Prostate gland (tissue), 2 donors: ENCODE data around the gene ZNF419. TPM values are rescaled to one million over a fixed set of nuclear protein-coding genes. Genes with fewer than 3 reads are reported as not detected.
"Not testable (repeated sequence)": the region's sequence is repeated elsewhere in the genome, so short reads cannot be mapped to it uniquely, and the experiment has no call there.

Experiments used
- DNase-seq: peaks from one replicate; pipeline ENCODE4 v3.0.0-alpha.2; 2019; ENCODE audit warnings: low spot score
- H3K27ac ChIP-seq, 2 donors: fragments of 200-600 bp; sonication (generic); 2 replicates each; pipeline ENCODE4 v1.5.1; 2017 to 2019
- H3K27me3 ChIP-seq: fragments of 200-600 bp; sonication (generic); replicated peaks from 2 replicates; pipeline ENCODE4 v1.5.1; 2019; ENCODE audit not compliant: insufficient read depth
- H3K36me3 ChIP-seq, 2 donors: fragments of 200-600 bp; sonication (generic); 1 replicate in 1 of 2; 2 replicates in 1 of 2; pipeline versions ENCODE4 v1.5.1 to v1.8.1; 2017 to 2019
- H3K4me1 ChIP-seq: fragments of 200-600 bp; sonication (generic); replicated peaks from 2 replicates; pipeline ENCODE4 v1.5.1; 2019
- H3K4me3 ChIP-seq, 2 donors: fragments of 200-600 bp; sonication (generic); 2 replicates each; pipeline ENCODE4 v1.5.1; 2017 to 2019
- H3K9me3 ChIP-seq: fragments of 200-600 bp; sonication (generic); 2 replicates; pipeline ENCODE4 v1.5.1; 2017
- CTCF ChIP-seq, 4 experiments: fragments of 200-600 bp in 2 of 4; fragments of 450-650 bp in 2 of 4; sonication (generic) in 2 of 4; IDR thresholded peaks; 1 replicate in 3 of 4; 2 replicates in 1 of 4; pipeline ENCODE4 v1.5.1; 2016 to 2019; ENCODE audit warnings: antibody characterized with exemption in 4 of 4, mild to moderate bottlenecking in 2 of 4, moderate library complexity in 2 of 4
- POLR2A ChIP-seq: fragments of 450-650 bp; IDR thresholded peaks from one replicate; pipeline ENCODE4 v1.6.1; 2016; ENCODE audit warnings: antibody characterized with exemption, mild to moderate bottlenecking
- POLR2AphosphoS5 ChIP-seq: sonication (generic); formaldehyde crosslinking; IDR thresholded peaks from one replicate; pipeline ENCODE4 v1.6.1; 2017; ENCODE audit warnings: antibody characterized with exemption
- WGBS: methylation state at CpG from one replicate; pipeline ENCODE4 v1.1.5; 2018; 5-methylcytosine and 5-hydroxymethylcytosine counted together
- intact Hi-C: fragments of 100-400 bp; cut with DNase I; formaldehyde crosslinking; loops from one replicate; pipeline ENCODE4 v1.14.2; 2022
- total RNA-seq, 2 donors: library from RNA; depleted of rRNA; stranded (reverse); fragments of >200 nt; gene quantifications; one replicate each; pipeline ENCODE4 v1.1.0, GENCODE V29; 2016

Gene ZNF419
- total RNA-seq, 2 donors from 2014 or later: 15.4 to 16.0 TPM

DNA sequence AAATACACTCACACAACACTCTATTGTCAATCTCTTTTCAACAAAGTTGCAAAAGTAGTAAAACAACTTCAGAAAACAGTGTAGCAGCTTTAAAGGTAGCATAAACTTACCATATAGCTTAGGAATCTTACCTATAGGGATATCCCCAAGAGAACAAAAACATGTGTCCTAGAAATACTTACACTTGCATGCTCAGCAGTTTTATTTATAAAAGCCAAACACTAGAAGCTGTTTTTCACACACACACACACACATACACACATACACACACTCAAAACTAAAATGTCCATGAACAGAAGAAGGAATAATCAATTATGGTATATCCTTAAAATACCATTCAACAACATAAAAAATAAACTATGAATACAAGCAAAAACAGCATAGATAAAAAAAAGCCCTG, 23.9 kb downstream of the ZNF419 start:
- Histone ChIP-seq H3K27me3 (no peaks in the 10 kb centered on the region), H3K27ac (no peak overlapping the region), H3K4me1 (no peaks in the 10 kb centered on the region), H3K36me3 (peaks cover 5 to 11% of the 10 kb centered on the region in 2 donors), H3K4me3 (no peak overlapping the region), H3K9me3 (peaks cover 9% of the 10 kb centered on the region)
- no peak for DNase-seq
- no peak for TF ChIP-seq CTCF (IDR thresholded peaks at IDR 0.05)
- TF ChIP-seq POLR2AphosphoS5: no peak
- TF ChIP-seq POLR2A: no peak
- intact Hi-C loops: no loop called here

GRCh38 chr19:57512845-57513244, 25.3 kb downstream of the ZNF419 start:
- DNase-seq: no peak
- H3K27me3 ChIP-seq: no peaks in the 10 kb centered on the region
- H3K9me3 ChIP-seq: peaks cover 9% of the 10 kb centered on the region
- no peak overlapping the region for H3K27ac ChIP-seq
- TF ChIP-seq POLR2AphosphoS5 (no peak), POLR2A (no peak), CTCF (IDR thresholded peaks at IDR 0.05) (no peak)
- intact Hi-C loops: no loop called here
- 96% methylated on average over 6 of the region's 6 CpGs for WGBS
- H3K4me1 ChIP-seq: no peaks in the 10 kb centered on the region
- no peak overlapping the region for H3K4me3 ChIP-seq
- H3K36me3 ChIP-seq: no peaks in the 10 kb centered on the region

DNA sequence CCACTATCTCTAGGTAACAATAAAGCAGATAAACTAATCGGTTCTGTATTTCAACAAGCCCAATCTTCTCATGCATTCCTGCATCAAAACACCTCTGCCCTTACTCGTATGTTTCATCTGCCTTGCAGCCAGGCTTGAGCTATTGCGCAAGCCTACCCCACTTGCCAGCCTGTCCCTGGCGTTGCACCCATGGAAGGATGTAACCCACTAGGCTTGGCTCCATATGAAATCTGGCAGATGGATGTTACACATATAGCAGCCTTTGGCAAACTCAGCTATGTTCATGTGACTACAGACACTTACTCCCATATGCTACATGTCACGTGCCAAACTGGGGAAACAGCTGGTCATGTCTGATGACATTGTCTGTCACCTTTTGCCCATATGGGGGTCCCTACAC, 27.7 kb downstream of the ZNF419 start:
- Histone ChIP-seq H3K4me3 (no peak overlapping the region), H3K4me1 (no peaks in the 10 kb centered on the region), H3K27ac (no peak overlapping the region), H3K27me3 (no peaks in the 10 kb centered on the region), H3K9me3 (peaks cover 9% of the 10 kb centered on the region), H3K36me3 (no peaks in the 10 kb centered on the region)
- intact Hi-C loops: no loop called here
- 94% methylated on average over 5 of the region's 5 CpGs for WGBS
- no peak for TF ChIP-seq POLR2A
- TF ChIP-seq POLR2AphosphoS5: no peak
- TF ChIP-seq CTCF (IDR thresholded peaks at IDR 0.05): no peak
- DNase-seq: no peak

DNA sequence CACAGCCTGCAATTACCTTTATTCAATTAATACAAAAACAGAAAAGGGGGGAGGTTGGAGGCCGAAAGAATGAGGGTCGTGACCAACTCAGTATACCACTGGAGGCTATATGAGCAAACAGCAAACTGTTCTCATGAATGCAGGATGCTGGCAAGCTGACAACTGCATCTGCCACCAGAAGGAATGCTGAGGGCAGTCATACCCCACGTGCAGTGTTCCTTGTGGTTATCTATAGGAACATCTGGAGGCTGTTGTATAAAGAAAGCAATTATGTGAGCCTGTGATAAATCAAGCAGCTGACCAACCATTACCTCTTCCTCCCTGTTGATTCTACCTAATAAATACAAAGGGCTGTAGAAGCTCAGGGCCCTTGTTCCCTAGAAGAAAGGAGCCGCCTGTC, 30.5 kb downstream of the ZNF419 start:
- H3K36me3 ChIP-seq, H3K27me3 ChIP-seq, H3K4me1 ChIP-seq, H3K4me3 ChIP-seq, DNase-seq, H3K27ac ChIP-seq, H3K9me3 ChIP-seq, intact Hi-C loops: not testable (repeated sequence)
- WGBS: 86% methylated on average over 4 of the region's 4 CpGs

DNA sequence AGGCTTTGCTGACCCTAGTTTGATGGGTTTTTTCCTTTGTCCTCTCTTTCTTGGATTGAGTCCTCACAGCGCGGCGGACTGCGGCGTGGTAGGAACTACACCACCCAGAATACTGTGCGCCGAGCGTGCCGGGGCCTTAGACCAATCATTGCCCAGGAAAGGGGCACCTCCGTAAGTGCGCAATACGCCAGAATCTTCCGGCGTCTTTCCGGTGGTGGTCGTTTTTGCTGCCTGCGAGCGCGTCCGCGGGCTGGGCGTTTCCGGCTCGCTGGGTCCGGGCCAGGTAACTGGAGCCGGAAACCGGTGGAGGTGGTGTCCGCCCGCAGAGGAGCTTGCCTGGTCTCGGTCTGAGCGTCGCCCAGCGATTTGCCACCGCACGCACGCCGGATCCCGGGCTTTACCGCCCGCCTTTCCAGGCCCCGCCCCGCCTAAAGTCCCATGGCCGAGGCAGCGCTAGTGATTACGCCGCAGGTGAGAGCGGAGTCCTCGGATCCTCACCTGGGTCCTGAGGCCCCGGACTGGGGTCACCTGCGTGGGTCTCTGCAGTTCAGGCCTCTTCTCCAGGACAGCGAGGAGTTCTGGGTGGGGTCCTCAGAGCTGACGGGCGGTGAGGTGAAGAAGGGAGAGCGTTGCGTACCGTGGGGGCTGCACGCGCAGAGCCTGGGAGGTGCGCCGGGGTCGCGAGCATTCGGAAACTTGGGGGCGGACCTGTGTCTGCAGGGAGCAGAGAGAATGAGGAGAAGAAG, 39.8 kb downstream of the ZNF419 start, which contains the start of gene ZNF549:
TSS of gene ZNF549 (plus strand) at position 221 of the 746 bp plus-strand sequence. CDS start at position 439, 218 bp downstream.
- Histone ChIP-seq H3K4me1 (no peaks in the 10 kb centered on the region), H3K27me3 (no peaks in the 10 kb centered on the region), H3K27ac (peak within 1 kb of the TSS; percentile 78 to 80), H3K4me3 (peak within 1 kb of the TSS; percentile 72 to 85), H3K36me3 (peaks cover 0 to 4% of the 10 kb centered on the region in 2 donors), H3K9me3 (no peaks in the 10 kb centered on the region)
- peak; percentile 92 for DNase-seq
- intact Hi-C loops: no loop called here
- 2% methylated on average over 64 of the region's 64 CpGs for WGBS
- peak; percentile 97 for TF ChIP-seq POLR2AphosphoS5
- TF ChIP-seq POLR2A: no peak
- TF ChIP-seq CTCF (IDR thresholded peaks at IDR 0.05): peak in 2 of 4 experiments; percentile 28 to 29
